Choroid plexus epithelial cell (primary cell): Measurements from ENCODE around the gene SLC30A1.
"Not testable (repeated sequence)": the region's sequence is repeated elsewhere in the genome, so short reads cannot be mapped to it uniquely, and the experiment has no call there.

ENCODE experiments used
- DNase-seq: peaks from one replicate; pipeline ENCODE4 v3.0.0-alpha.2; 2010; ENCODE audit warnings: low read depth
- H3K4me3 ChIP-seq: 2 replicates; pipeline ENCODE4 v1.5.1; 2011; ENCODE audit warnings: low read depth, mild to moderate bottlenecking, control low read depth, low read length, moderate library complexity
- TF ChIP-seq, protein P1 (sequence below): conservative IDR thresholded peaks from 2 replicates; pipeline ENCODE4 v1.5.1; 2011; ENCODE audit warnings: low read depth, mild to moderate bottlenecking, control low read depth, inconsistent platforms, low read length, moderate library complexity

SLC30A1 gene, protein sequence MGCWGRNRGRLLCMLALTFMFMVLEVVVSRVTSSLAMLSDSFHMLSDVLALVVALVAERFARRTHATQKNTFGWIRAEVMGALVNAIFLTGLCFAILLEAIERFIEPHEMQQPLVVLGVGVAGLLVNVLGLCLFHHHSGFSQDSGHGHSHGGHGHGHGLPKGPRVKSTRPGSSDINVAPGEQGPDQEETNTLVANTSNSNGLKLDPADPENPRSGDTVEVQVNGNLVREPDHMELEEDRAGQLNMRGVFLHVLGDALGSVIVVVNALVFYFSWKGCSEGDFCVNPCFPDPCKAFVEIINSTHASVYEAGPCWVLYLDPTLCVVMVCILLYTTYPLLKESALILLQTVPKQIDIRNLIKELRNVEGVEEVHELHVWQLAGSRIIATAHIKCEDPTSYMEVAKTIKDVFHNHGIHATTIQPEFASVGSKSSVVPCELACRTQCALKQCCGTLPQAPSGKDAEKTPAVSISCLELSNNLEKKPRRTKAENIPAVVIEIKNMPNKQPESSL

DNA sequence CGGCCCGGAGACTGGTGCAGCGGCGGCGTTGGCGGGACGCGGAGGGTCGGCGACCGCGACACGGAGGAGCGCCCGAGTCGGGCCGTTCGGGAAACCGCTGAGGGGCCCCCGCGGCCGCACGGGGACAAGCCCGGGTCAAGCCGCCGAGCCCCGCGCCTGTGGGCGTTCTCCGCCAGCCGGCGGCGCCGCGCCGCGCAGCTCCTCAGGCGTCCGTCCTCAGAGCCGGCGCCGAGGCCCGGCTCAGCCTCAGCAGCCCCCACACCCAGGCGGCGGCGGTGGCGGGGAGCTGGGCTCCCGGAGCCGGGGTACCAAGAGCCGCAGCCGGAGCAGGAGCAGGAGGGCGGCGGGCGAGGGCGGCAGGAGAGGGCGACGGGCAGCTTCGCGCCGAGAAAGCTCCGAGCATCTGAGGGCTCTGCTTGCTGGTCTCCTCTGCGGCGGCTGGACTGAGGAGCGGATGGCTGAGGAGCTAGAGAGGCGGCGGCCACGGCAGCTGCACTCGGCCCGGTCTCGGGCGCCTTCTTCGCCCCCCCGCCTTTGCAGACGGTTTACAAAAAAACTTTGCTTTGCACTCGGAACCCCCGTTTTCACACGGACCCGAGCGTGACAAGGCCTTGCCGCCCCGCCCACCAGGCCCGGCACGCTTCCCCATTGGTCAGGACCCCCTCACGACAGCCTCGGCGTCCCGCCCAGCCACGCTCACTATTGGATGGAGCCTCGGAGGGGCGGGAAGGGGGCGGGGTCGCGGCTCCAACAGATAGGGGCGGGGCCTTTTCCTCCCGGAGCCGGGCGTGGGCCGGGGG, at the start of gene SLC30A1:
SLC30A1 (minus strand) TSS at position 522 of the 800 bp plus-strand sequence. CDS start 549 bp downstream, outside the sequence.
- TF ChIP-seq, protein P1, sequence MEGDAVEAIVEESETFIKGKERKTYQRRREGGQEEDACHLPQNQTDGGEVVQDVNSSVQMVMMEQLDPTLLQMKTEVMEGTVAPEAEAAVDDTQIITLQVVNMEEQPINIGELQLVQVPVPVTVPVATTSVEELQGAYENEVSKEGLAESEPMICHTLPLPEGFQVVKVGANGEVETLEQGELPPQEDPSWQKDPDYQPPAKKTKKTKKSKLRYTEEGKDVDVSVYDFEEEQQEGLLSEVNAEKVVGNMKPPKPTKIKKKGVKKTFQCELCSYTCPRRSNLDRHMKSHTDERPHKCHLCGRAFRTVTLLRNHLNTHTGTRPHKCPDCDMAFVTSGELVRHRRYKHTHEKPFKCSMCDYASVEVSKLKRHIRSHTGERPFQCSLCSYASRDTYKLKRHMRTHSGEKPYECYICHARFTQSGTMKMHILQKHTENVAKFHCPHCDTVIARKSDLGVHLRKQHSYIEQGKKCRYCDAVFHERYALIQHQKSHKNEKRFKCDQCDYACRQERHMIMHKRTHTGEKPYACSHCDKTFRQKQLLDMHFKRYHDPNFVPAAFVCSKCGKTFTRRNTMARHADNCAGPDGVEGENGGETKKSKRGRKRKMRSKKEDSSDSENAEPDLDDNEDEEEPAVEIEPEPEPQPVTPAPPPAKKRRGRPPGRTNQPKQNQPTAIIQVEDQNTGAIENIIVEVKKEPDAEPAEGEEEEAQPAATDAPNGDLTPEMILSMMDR, result no peak
- DNase-seq, result peak; percentile 99
- H3K4me3 ChIP-seq, result peak within 1 kb of the TSS; percentile 94

DNA sequence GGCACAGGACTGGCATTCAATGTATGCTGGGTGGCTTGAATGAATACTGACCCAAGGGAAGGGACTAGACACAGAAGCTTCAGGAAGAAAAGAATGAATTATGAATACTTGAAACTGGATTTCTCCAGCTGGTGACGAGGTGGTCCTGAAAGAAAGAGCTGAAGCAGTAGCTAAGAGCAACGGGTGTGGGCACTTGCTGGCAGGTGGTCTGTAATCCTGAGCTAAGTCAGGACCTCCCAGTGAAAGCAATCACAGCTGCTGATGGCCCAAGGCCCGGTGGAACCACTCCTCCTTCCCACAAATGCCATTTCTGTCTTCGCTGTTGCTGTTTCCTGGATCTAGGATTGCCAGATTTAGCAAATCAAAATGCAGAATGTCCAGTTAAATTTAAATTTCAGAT, 49.5 kb upstream of the SLC30A1 start:
- TF ChIP-seq, protein P1, result no peak
- DNase-seq, result no peak
- H3K4me3 ChIP-seq, result no peak overlapping the region

DNA sequence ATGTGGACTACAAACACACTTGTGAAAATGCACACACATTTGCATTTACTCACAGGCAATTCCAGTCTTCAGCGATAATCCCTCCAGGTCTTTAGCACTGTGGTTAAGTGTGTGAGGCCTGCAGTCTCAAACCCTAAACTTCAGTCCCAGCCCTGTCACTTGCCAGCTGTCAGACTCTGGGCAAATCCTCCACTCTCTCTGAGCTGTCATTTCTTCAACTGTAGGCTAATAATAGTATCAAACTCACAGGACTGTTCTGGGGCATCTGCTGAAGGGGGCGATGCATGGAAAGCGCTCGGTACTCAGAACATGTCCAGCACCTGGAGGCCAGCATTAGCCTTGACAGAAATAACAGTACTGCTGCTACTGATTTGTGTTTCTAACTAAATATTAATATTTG, 48.3 kb upstream of the SLC30A1 start:
- TF ChIP-seq, protein P1, result no peak
- no peak overlapping the region for H3K4me3 ChIP-seq
- no peak for DNase-seq

DNA sequence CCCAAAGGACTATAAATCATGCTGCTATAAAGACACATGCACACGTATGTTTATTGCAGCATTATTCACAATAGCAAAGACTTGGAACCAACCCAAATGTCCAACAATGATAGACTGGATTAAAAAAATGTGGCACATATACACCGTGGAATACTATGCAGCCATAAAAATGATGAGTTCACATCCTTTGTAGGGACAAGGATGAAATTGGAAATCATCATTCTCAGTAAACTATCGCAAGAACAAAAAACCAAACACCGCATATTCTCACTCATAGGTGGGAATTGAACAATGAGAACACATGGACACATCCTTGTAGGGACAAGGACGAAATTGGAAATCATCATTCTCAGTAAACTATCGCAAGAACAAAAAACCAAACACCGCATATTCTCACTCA, 46.9 kb upstream of the SLC30A1 start:
- H3K4me3 ChIP-seq, DNase-seq: not testable (repeated sequence)

DNA sequence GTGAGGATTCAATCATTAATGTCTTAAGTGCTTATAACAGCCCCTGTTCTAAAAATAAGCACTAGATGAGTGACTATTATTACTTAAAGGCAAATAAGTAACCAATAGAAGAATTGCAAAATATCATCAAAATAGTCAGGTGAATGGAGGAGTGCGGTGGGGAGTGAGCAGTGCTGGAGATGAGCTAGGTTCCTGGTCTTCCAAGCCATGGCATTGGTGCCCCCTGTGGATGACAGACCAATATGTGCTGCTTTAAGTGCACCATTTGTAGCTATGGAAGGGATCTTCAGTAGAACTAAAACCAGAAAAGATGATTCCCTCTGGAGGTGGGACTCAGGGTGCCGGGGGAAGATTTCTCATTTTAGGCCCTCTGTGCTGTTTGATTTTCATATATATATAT, 46.1 kb upstream of the SLC30A1 start:
- no peak overlapping the region for H3K4me3 ChIP-seq
- DNase-seq, result peak; percentile 49
- TF ChIP-seq, protein P1, result peak; percentile 36

DNA sequence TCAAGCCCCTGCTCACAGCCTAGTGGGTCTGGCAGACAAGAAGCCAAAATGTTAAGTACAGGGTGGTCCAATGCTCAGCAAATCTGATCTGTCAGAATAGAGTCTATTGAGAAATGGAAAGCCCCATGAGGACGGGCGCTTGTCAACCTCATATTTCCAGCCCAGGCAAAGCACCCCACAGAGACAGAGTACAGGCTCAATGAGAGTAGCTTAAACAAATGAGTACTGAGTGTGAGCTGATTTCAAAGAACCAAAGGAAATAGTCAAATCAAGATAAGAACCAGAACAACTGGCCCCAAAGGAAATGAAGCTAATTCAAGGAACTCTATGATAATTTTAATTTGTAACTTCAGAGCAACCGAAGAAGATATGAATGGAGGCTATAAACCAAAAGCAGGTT, 44.6 kb upstream of the SLC30A1 start:
- TF ChIP-seq, protein P1, result no peak

DNA sequence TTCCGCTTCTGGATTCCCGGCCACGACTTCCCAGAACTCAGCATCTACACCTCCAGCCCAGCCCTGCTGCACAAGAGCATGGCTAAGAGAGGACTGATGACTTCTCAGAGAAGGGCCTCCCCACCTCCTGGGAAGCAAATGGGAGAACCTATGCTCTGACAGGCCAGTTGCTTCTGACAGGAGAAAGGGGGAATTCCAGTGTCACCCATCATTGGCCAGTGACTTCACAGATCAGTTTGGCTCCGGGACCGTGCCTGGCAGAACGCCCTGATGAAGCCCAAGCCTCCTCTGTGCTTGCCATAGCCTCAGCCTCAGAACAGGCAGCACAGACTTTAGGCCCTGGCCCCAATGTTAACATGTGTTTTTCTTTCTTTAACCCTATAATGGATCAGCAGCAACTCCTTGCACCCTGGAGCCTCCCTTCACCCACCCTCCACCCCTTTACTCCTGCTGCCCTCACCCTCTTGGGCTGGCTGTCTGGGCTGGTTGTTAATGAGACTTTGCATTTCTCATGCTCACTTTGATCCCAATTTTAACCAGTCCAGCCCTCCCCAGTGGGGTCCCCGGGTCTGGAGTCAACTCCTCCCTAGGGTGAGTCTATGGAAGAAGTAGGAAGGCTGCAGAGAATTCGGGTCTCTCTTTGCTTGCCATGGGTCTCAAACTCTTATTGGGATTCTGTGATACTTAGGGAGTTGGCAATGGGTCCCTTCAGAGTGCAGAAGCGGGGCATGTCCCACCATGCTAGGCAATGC, 42.7 kb upstream of the SLC30A1 start:
- DNase-seq, result peak; percentile 33
- no peak overlapping the region for H3K4me3 ChIP-seq
- TF ChIP-seq, protein P1, result no peak

More for the DNA sequence above, 44.6 kb upstream of the SLC30A1 start:
- H3K4me3 ChIP-seq, result no peak overlapping the region
- no peak for DNase-seq
